OCI-LY1 (cell line): ENCODE data around the gene SYNGR2.
"Not testable (repeated sequence)": the region's sequence is repeated elsewhere in the genome, so short reads cannot be mapped to it uniquely, and the experiment has no call there.

Experiments used
- H2AFZ ChIP-seq: fragments of 200-600 bp; sonication (generic), shearing (Covaris generic); 2 replicates; pipeline ENCODE4 v1.6.0; 2014; ENCODE audit warnings: antibody characterized with exemption, mild to moderate bottlenecking, low read length
- H3F3A ChIP-seq: fragments of 200-600 bp; sonication (generic), shearing (Covaris generic); 2 replicates; pipeline ENCODE4 v1.6.0; 2014; ENCODE audit warnings: mild to moderate bottlenecking, antibody characterized with exemption, low read length, moderate library complexity; ENCODE audit not compliant: insufficient read depth
- H3K27ac ChIP-seq: fragments of 200-600 bp; sonication (generic); 2 replicates; pipeline ENCODE4 v1.5.1; 2014; ENCODE audit warnings: low read length, mixed run types, mild to moderate bottlenecking, low read depth; ENCODE audit not compliant: poor library complexity, severe bottlenecking
- H3K27me3 ChIP-seq: fragments of 200-600 bp; sonication (generic); 2 replicates; pipeline ENCODE4 v1.6.0; 2014; ENCODE audit warnings: antibody characterized with exemption, mild to moderate bottlenecking, low read length, moderate library complexity; ENCODE audit not compliant: insufficient read depth
- H3K36me3 ChIP-seq: fragments of 200-600 bp; sonication (generic); 2 replicates; pipeline ENCODE4 v1.6.1; 2014; ENCODE audit warnings: mild to moderate bottlenecking, antibody characterized with exemption, low read length, moderate library complexity, mixed read lengths; ENCODE audit not compliant: insufficient read depth
- H3K4me1 ChIP-seq: fragments of 200-600 bp; sonication (generic); 2 replicates; pipeline ENCODE4 v1.5.1; 2014; ENCODE audit warnings: mild to moderate bottlenecking, low read length, moderate library complexity; ENCODE audit not compliant: insufficient read depth, severe bottlenecking
- H3K4me2 ChIP-seq: fragments of 200-600 bp; sonication (generic), shearing (Covaris generic); 2 replicates; pipeline ENCODE4 v1.6.1; 2014; ENCODE audit warnings: low read length
- H3K4me3 ChIP-seq: fragments of 200-600 bp; sonication (generic); 2 replicates; pipeline ENCODE4 v1.5.1; 2014; ENCODE audit warnings: low read length, low read depth, mild to moderate bottlenecking, mixed read lengths; ENCODE audit not compliant: poor library complexity, severe bottlenecking
- H3K79me2 ChIP-seq: fragments of 200-600 bp; shearing (Covaris generic); 2 replicates; pipeline ENCODE4 v1.6.1; 2016; ENCODE audit warnings: mixed run types, low read length, mixed read lengths; ENCODE audit not compliant: insufficient read depth
- H3K9ac ChIP-seq: fragments of 200-600 bp; sonication (generic), shearing (Covaris generic); 2 replicates; pipeline ENCODE4 v1.6.1; 2014; ENCODE audit warnings: mild to moderate bottlenecking, low read length, mixed read lengths
- H3K9me2 ChIP-seq: fragments of 200-600 bp; sonication (generic), shearing (Covaris generic); 2 replicates; pipeline ENCODE4 v1.6.1; 2014; ENCODE audit warnings: low read depth, mild to moderate bottlenecking, low read length, mixed read lengths
- H3K9me3 ChIP-seq: fragments of 200-600 bp; shearing (Covaris generic); 2 replicates; pipeline ENCODE4 v1.6.1; 2014; ENCODE audit warnings: low read length, mixed read lengths
- H4K20me1 ChIP-seq: fragments of 200-600 bp; sonication (generic), shearing (Covaris generic); 2 replicates; pipeline ENCODE4 v1.6.0; 2016; ENCODE audit warnings: mild to moderate bottlenecking, low read length; ENCODE audit not compliant: insufficient read depth
- EZH2 ChIP-seq: fragments of 200-600 bp; sonication (generic), shearing (Covaris generic); IDR thresholded peaks from 2 replicates; pipeline ENCODE4 v1.8.0; 2017; ENCODE audit warnings: borderline replicate concordance, mixed run types, mild to moderate bottlenecking, antibody characterized with exemption, low read length, moderate library complexity, mixed read lengths
- TF ChIP-seq, protein P1 (sequence below): fragments of 200-600 bp; sonication (generic), shearing (Covaris generic); IDR thresholded peaks from 2 replicates; pipeline ENCODE4 v1.5.1; 2017; ENCODE audit warnings: mild to moderate bottlenecking, antibody characterized with exemption, low read length, moderate library complexity, mixed read lengths

The SYNGR2 gene

DNA sequence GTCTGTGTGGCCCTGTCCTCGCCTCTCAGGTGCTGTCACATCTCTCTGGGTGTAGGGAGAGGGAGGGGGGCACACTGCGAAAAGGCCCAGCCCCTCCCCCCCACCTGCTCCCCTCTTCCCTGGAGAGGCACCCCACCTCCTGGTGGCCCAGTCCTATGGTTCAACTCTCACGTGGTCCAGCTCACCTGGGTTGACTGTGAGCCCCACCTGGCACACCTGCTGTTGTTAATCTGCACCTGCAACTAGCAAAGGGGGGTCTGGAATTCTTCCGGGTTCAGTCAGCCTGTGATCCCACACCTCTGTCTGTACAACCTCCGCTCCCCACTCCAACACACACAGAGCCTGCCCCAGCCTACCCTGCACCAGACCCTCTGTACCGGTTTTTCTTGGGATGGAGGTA is 2.0 kb upstream of the SYNGR2 start:
- no peak overlapping the region; the same call in 1 of the 2 replicates for H3K4me2 ChIP-seq
- no peak overlapping the region for H3K4me3 ChIP-seq
- TF ChIP-seq EZH2: no peak
- TF ChIP-seq, protein P1, sequence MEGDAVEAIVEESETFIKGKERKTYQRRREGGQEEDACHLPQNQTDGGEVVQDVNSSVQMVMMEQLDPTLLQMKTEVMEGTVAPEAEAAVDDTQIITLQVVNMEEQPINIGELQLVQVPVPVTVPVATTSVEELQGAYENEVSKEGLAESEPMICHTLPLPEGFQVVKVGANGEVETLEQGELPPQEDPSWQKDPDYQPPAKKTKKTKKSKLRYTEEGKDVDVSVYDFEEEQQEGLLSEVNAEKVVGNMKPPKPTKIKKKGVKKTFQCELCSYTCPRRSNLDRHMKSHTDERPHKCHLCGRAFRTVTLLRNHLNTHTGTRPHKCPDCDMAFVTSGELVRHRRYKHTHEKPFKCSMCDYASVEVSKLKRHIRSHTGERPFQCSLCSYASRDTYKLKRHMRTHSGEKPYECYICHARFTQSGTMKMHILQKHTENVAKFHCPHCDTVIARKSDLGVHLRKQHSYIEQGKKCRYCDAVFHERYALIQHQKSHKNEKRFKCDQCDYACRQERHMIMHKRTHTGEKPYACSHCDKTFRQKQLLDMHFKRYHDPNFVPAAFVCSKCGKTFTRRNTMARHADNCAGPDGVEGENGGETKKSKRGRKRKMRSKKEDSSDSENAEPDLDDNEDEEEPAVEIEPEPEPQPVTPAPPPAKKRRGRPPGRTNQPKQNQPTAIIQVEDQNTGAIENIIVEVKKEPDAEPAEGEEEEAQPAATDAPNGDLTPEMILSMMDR: no peak
- no peaks in the 10 kb centered on the region for H3K27me3 ChIP-seq
- H3K79me2 ChIP-seq: no peaks in the 10 kb centered on the region
- peaks cover 8% of the 10 kb centered on the region; the same call in 1 of the 2 replicates for H3K36me3 ChIP-seq
- H3K9me3 ChIP-seq: no peaks in the 10 kb centered on the region
- H3F3A ChIP-seq: no peaks in the 10 kb centered on the region
- no peak overlapping the region for H3K27ac ChIP-seq
- no peak overlapping the region for H3K9ac ChIP-seq
- H3K9me2 ChIP-seq: no peaks in the 10 kb centered on the region
- H3K4me1 ChIP-seq: peaks cover 42% of the 10 kb centered on the region
- no peak overlapping the region for H2AFZ ChIP-seq
- no peaks in the 10 kb centered on the region for H4K20me1 ChIP-seq

DNA sequence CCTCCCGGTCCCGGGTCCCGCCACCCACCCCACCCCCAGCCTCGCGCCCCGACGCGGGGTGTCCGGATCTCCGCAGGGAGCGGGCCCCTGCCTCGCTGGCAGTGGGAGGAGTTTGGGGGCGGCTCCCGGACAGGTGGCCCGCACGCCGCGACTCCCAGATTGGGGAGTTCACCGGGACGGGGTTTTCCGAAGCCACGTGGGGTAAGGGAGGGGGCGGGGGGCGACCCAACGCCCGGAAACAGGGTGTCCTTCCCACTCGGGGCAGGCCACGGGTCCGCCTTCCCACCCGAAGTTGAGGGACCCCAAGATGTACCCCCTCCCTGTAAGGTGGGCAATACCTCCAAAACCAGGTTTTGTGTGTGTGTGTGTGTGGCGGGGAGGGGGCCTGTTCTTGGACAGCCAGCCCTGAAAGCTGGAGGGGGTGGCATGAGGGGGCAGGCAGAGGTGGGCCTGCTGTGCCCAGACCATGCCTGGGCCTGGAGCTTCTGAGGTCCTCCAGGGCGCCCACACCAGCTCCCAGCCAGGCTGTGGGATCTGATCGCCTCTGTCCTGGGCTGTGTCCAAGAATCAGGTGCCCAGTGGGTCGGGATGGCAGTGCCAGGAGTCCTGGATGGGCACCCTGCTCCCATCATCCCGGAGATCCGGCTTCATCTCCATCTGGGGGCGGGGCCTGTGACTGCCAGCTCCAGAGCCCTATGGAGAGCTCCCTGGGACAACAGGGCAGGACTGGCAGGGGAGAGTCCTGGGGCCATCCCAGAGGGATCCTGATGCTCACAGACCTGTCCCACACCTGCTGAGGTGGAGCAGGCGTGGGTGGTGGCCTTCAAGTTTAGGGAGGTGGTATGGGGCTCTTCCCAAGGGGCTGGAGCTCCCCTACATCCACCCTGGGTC is 767 bp downstream of the SYNGR2 start:
- H2AFZ ChIP-seq: no peak overlapping the region
- no peak for TF ChIP-seq EZH2
- H3K27ac ChIP-seq: peak overlapping the region; percentile 13
- peak overlapping the region; percentile 59 for H3K9ac ChIP-seq
- H4K20me1 ChIP-seq: no peaks in the 10 kb centered on the region
- peaks cover 60% of the 10 kb centered on the region for H3K4me1 ChIP-seq
- no peaks in the 10 kb centered on the region for H3F3A ChIP-seq
- H3K4me2 ChIP-seq: peak overlapping the region; percentile 61
- no peaks in the 10 kb centered on the region for H3K79me2 ChIP-seq
- peak overlapping the region; percentile 62 for H3K4me3 ChIP-seq
- no peaks in the 10 kb centered on the region for H3K27me3 ChIP-seq
- peaks cover 32% of the 10 kb centered on the region for H3K36me3 ChIP-seq
- no peaks in the 10 kb centered on the region for H3K9me2 ChIP-seq
- no peaks in the 10 kb centered on the region for H3K9me3 ChIP-seq

DNA sequence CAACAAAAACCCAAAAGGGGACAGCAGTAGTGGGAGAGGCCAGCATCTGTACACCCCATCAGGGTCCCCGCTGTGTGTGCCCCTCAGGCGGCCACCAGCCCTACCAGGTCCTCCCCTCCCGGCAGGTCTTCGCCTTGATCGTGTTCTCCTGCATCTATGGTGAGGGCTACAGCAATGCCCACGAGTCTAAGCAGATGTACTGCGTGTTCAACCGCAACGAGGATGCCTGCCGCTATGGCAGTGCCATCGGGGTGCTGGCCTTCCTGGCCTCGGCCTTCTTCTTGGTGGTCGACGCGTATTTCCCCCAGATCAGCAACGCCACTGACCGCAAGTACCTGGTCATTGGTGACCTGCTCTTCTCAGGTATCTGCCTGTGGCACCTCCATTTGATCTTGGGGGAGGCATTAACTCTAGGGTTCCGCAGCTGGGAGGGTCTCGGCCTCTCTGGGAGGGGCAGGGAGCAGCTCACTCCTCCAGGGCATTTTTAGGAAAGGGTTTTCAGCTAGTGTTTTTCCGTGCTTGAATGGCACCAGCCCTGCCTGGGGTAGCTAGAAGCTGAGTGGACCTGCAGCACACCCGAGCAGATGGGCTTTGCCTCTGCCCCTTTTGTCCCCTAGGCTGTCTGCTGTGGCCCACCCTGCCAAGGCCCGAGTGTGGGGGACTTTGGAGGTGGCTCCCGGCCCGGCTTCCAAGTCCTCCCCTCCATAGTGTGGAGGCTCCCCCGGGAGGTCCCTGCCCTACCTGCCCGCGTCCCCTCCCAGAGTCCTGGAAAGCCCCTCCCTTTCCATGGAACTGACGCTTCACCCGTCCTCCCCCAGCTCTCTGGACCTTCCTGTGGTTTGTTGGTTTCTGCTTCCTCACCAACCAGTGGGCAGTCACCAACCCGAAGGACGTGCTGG is 2.6 kb downstream of the SYNGR2 start:
- H3K27me3 ChIP-seq: no peaks in the 10 kb centered on the region
- H3K9ac ChIP-seq: no peak overlapping the region; the same call in 1 of the 2 replicates
- peak overlapping the region; percentile 25 for H3K4me3 ChIP-seq
- no peaks in the 10 kb centered on the region for H3K9me2 ChIP-seq
- H3K36me3 ChIP-seq: peaks cover 50% of the 10 kb centered on the region
- no peaks in the 10 kb centered on the region for H3K9me3 ChIP-seq
- peak overlapping the region; percentile 49 for H3K27ac ChIP-seq
- H3K79me2 ChIP-seq: no peaks in the 10 kb centered on the region
- peak overlapping the region; percentile 17; the same call in 1 of the 2 replicates for H3K4me2 ChIP-seq
- no peak overlapping the region for H2AFZ ChIP-seq
- H4K20me1 ChIP-seq: no peaks in the 10 kb centered on the region
- no peaks in the 10 kb centered on the region for H3F3A ChIP-seq
- no peak for TF ChIP-seq EZH2
- TF ChIP-seq, protein P1: no peak
- peaks cover 76% of the 10 kb centered on the region for H3K4me1 ChIP-seq

DNA sequence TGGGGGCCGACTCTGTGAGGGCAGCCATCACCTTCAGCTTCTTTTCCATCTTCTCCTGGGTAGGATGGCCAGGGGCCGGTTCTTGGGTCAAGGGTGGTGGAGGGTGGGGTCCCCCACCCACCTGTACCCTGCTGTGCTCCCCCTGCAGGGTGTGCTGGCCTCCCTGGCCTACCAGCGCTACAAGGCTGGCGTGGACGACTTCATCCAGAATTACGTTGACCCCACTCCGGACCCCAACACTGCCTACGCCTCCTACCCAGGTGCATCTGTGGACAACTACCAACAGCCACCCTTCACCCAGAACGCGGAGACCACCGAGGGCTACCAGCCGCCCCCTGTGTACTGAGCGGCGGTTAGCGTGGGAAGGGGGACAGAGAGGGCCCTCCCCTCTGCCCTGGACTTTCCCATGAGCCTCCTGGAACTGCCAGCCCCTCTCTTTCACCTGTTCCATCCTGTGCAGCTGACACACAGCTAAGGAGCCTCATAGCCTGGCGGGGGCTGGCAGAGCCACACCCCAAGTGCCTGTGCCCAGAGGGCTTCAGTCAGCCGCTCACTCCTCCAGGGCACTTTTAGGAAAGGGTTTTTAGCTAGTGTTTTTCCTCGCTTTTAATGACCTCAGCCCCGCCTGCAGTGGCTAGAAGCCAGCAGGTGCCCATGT is 3.3 kb downstream of the SYNGR2 start:
- not testable (repeated sequence) for H3K27me3 ChIP-seq, H2AFZ ChIP-seq, H3K79me2 ChIP-seq, H3K9me2 ChIP-seq, H3K4me3 ChIP-seq, H3K9me3 ChIP-seq, H3F3A ChIP-seq, H3K9ac ChIP-seq, H4K20me1 ChIP-seq
- Histone ChIP-seq H3K36me3 (peaks cover 52% of the 10 kb centered on the region), H3K27ac (peak overlapping the region; percentile 49), H3K4me1 (peaks cover 76% of the 10 kb centered on the region), H3K4me2 (peak overlapping the region; percentile 34; the same call in 1 of the 2 replicates)
